Brain microvascular endothelial cell (primary cell): ENCODE data around the gene TBC1D19.

Experiments
- DNase-seq: peaks from one replicate; pipeline ENCODE4 v3.0.0-alpha.2; 2020
- H3K27ac ChIP-seq: fragments of 250-450 bp; sonication (Bioruptor Pico); 2 replicates; pipeline ENCODE4 v1.5.1; 2020; ENCODE audit warnings: mild to moderate bottlenecking, moderate library complexity
- H3K27me3 ChIP-seq: fragments of 250-450 bp; sonication (Bioruptor Pico); replicated peaks from 2 replicates; pipeline ENCODE4 v1.5.1; 2020; ENCODE audit warnings: mild to moderate bottlenecking
- H3K36me3 ChIP-seq: fragments of 250-450 bp; sonication (Bioruptor Pico); replicated peaks from 2 replicates; pipeline ENCODE4 v1.5.1; 2020; ENCODE audit warnings: mild to moderate bottlenecking
- H3K4me3 ChIP-seq: 2 replicates; pipeline ENCODE4 v1.5.1; 2011; ENCODE audit warnings: low read depth, mild to moderate bottlenecking, control low read depth, low read length, moderate library complexity
- CTCF ChIP-seq: IDR thresholded peaks from 2 replicates; pipeline ENCODE4 v1.5.1; 2011; ENCODE audit warnings: low read depth, mild to moderate bottlenecking, moderate library complexity, low read length, control low read depth, inconsistent platforms; ENCODE audit errors: missing control alignments
- in situ Hi-C: cut with HindIII; loops from 2 replicates; pipeline ENCODE4 v1.10.0; 2017; ENCODE audit warnings: low sequenced_read_pairs, low pct_ligation_motif_present

The TBC1D19 gene

GRCh38 chr4:26721685-26722084, 137.8 kb downstream of the TBC1D19 start:
- no peak for TF ChIP-seq CTCF
- Histone ChIP-seq H3K27me3 (no peaks in the 10 kb centered on the region), H3K27ac (no peak overlapping the region), H3K36me3 (no peaks in the 10 kb centered on the region), H3K4me3 (no peak overlapping the region)
- in situ Hi-C loops = loop anchor here (25.0 kb wide), 1 partner anchor 259 kb away; no protein-coding TSS in a partner anchor
- DNase-seq = no peak

GRCh38 chr4:26723216-26723615, 139.3 kb downstream of the TBC1D19 start:
- no peak overlapping the region for H3K4me3 ChIP-seq
- in situ Hi-C loops = loop anchor here (25.0 kb wide), 1 partner anchor 261 kb away; no protein-coding TSS in a partner anchor
- H3K27me3 ChIP-seq = no peaks in the 10 kb centered on the region
- no peak overlapping the region for H3K27ac ChIP-seq
- DNase-seq = no peak
- no peaks in the 10 kb centered on the region for H3K36me3 ChIP-seq
- no peak for TF ChIP-seq CTCF

- Histone ChIP-seq H3K4me3 (no peak overlapping the region), H3K27ac (no peak overlapping the region), H3K36me3 (no peaks in the 10 kb centered on the region), H3K27me3 (no peaks in the 10 kb centered on the region)
- DNase-seq = no peak
- in situ Hi-C loops = loop anchor here (25.0 kb wide), 1 partner anchor 262 kb away; no protein-coding TSS in a partner anchor
- no peak for TF ChIP-seq CTCF
Observed at GRCh38 chr4:26724534-26724933, 140.7 kb downstream of the TBC1D19 start.

GRCh38 chr4:26726655-26727387, 142.9 kb downstream of the TBC1D19 start:
- Histone ChIP-seq H3K27ac (no peak overlapping the region), H3K4me3 (no peak overlapping the region), H3K36me3 (no peaks in the 10 kb centered on the region), H3K27me3 (no peaks in the 10 kb centered on the region)
- TF ChIP-seq CTCF = no peak
- DNase-seq = no peak
- in situ Hi-C loops = no loop called here

GRCh38 chr4:26727844-26728243, 144.0 kb downstream of the TBC1D19 start:
- in situ Hi-C loops = no loop called here
- TF ChIP-seq CTCF = no peak

GRCh38 chr4:26729027-26729426, 145.1 kb downstream of the TBC1D19 start:
- no peak for TF ChIP-seq CTCF
- no peak for DNase-seq
- in situ Hi-C loops = no loop called here
- no peaks in the 10 kb centered on the region for H3K36me3 ChIP-seq
- no peaks in the 10 kb centered on the region for H3K27me3 ChIP-seq
- no peak overlapping the region for H3K27ac ChIP-seq
- H3K4me3 ChIP-seq = no peak overlapping the region

More at GRCh38 chr4:26727844-26728243, 144.0 kb downstream of the TBC1D19 start:
- no peaks in the 10 kb centered on the region for H3K36me3 ChIP-seq
- H3K27ac ChIP-seq = no peak overlapping the region
- no peak overlapping the region for H3K4me3 ChIP-seq
- H3K27me3 ChIP-seq = no peaks in the 10 kb centered on the region
- DNase-seq = no peak
